HUES48 (cell line): ENCODE measurements around the gene ANGPTL1.
"Not testable (repeated sequence)": the region's sequence is repeated elsewhere in the genome, so short reads cannot be mapped to it uniquely, and the experiment has no call there.

Source experiments
- H3K27ac ChIP-seq: one replicate; pipeline ENCODE4 v1.7.0; 2013; ENCODE audit warnings: low read depth, low read length, inconsistent platforms
- H3K27me3 ChIP-seq: 2 replicates; pipeline ENCODE4 v1.6.1; 2013; ENCODE audit warnings: mild to moderate bottlenecking, low read length; ENCODE audit not compliant: control insufficient read depth, insufficient read depth
- H3K36me3 ChIP-seq: 2 replicates; pipeline ENCODE4 v1.6.1; 2013; ENCODE audit warnings: low read length; ENCODE audit not compliant: control insufficient read depth, insufficient read depth
- H3K4me1 ChIP-seq: 2 replicates; pipeline ENCODE4 v1.6.1; 2013; ENCODE audit warnings: mild to moderate bottlenecking, low read length; ENCODE audit not compliant: control insufficient read depth, insufficient read depth
- H3K4me3 ChIP-seq: 2 replicates; pipeline ENCODE4 v1.5.1; 2013; ENCODE audit warnings: mild to moderate bottlenecking, low read depth, low read length
- H3K9ac ChIP-seq: 2 replicates; pipeline ENCODE4 v1.6.1; 2013; ENCODE audit warnings: mild to moderate bottlenecking, low read depth, low read length, moderate library complexity
- H3K9me3 ChIP-seq: 2 replicates; pipeline ENCODE4 v1.6.1; 2013; ENCODE audit warnings: low read length; ENCODE audit not compliant: control insufficient read depth, insufficient read depth

ANGPTL1 gene

DNA sequence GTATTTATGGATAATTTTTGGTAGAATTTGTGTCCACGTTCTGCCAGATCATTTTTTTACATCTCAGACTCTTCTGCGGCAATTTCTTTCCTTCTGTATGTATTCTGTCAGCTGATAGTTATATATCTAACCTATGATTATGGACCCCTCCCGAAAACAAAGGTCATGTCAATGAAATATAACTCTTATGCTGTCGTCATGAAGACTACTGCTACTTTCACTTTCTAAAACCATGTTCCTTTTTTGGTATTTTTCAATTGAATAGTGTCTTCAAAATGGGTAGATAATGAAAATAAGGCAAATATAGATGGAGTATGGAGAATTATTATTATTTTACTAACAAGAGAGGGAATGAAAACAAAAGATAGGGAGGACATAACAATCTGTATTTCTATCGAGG lies 3.2 kb downstream of the ANGPTL1 start:
- no peak overlapping the region for H3K27ac ChIP-seq
- H3K9ac ChIP-seq, result no peak overlapping the region
- H3K27me3 ChIP-seq, result no peaks in the 10 kb centered on the region
- no peaks in the 10 kb centered on the region for H3K9me3 ChIP-seq
- H3K4me1 ChIP-seq, result peaks cover 35% of the 10 kb centered on the region
- no peaks in the 10 kb centered on the region for H3K36me3 ChIP-seq
- H3K4me3 ChIP-seq, result no peak overlapping the region

- Histone ChIP-seq H3K27me3 (no peaks in the 10 kb centered on the region), H3K36me3 (no peaks in the 10 kb centered on the region), H3K4me1 (peaks cover 11% of the 10 kb centered on the region), H3K9ac (no peak overlapping the region), H3K27ac (no peak overlapping the region), H3K4me3 (no peak overlapping the region), H3K9me3 (no peaks in the 10 kb centered on the region)
Measured at GRCh38 chr1:178864326-178864725, 6.6 kb downstream of the ANGPTL1 start.

DNA sequence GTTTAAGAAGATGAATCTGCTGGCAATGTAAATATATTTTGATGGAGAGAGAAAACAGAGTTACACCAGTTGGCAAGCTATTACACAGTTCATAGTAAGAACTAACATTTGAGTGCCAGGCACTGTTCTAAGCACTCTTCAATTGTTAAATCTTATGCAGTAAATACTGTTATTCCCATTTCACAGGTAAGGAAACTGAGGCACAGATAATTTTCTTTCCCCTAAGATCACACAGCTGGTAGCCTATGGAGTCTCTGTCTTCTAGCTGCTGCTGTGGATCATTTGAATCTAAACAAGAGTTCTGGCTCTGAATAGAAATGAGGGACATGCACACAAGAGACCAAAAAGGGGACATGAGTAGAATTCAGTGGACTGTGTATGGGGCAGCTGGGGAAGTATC lies 8.0 kb downstream of the ANGPTL1 start:
- no peak overlapping the region for H3K4me3 ChIP-seq
- H3K9me3 ChIP-seq, result no peaks in the 10 kb centered on the region
- no peaks in the 10 kb centered on the region for H3K27me3 ChIP-seq
- H3K27ac ChIP-seq, result no peak overlapping the region
- no peak overlapping the region for H3K9ac ChIP-seq
- H3K4me1 ChIP-seq, result no peaks in the 10 kb centered on the region; the same call in 1 of the 2 replicates
- H3K36me3 ChIP-seq, result no peaks in the 10 kb centered on the region

GRCh38 chr1:178862416-178862815 lies 8.5 kb downstream of the ANGPTL1 start:
- Histone ChIP-seq H3K9me3 (no peaks in the 10 kb centered on the region), H3K36me3 (no peaks in the 10 kb centered on the region), H3K27ac (no peak overlapping the region), H3K9ac (no peak overlapping the region), H3K4me1 (no peaks in the 10 kb centered on the region; the same call in 1 of the 2 replicates), H3K4me3 (no peak overlapping the region), H3K27me3 (no peaks in the 10 kb centered on the region)

GRCh38 chr1:178857126-178857525 lies 13.8 kb downstream of the ANGPTL1 start:
- Histone ChIP-seq H3K4me1 (no peaks in the 10 kb centered on the region), H3K4me3 (no peak overlapping the region), H3K36me3 (no peaks in the 10 kb centered on the region), H3K27ac (no peak overlapping the region), H3K27me3 (no peaks in the 10 kb centered on the region), H3K9ac (no peak overlapping the region), H3K9me3 (no peaks in the 10 kb centered on the region)

DNA sequence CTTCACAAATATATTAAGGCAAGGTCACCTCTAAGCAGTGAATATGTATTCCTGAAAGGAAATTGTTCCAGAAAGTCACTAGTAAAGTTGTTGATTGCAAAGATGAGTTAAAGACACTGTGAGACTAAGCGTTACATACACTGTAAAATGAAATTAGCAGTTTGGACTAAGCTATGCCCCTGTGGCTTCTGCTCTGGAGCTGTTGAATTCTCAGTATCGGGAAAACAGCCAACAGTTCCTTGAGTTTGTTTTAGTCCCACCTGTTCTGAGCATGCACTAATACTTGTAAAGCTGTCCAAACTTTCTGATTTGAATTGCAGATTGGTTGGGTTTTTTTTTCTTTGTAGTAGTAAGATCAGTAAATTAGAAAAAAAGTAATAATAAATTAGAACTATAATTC lies 21.0 kb downstream of the ANGPTL1 start:
- no peaks in the 10 kb centered on the region for H3K27me3 ChIP-seq

DNA sequence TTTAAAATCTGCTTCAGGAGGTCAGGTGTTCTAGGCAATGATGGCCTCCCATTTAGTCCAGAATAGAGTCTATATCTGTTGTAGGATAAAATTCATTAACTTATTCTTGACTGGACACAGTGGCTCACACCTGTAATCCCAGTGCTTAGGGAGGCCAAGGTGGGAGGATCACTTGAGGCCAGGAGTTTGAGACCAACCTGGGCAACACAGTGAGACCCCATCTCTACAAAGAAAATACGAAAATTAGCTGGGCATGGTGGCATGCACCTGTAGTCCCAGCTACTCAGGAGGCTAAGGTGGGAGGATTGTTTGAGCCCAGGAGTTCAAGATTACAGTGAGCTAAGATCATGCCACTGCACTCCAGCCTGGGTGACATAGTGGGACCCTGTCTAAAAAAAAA lies 23.0 kb downstream of the ANGPTL1 start:
- not testable (repeated sequence) for H3K36me3 ChIP-seq, H3K9me3 ChIP-seq, H3K9ac ChIP-seq, H3K4me3 ChIP-seq, H3K27ac ChIP-seq, H3K4me1 ChIP-seq, H3K27me3 ChIP-seq

More for the DNA sequence above, 21.0 kb downstream of the ANGPTL1 start:
- Histone ChIP-seq H3K4me3 (no peak overlapping the region), H3K9ac (no peak overlapping the region), H3K27ac (no peak overlapping the region), H3K9me3 (no peaks in the 10 kb centered on the region), H3K36me3 (no peaks in the 10 kb centered on the region), H3K4me1 (peaks cover 5% of the 10 kb centered on the region; the same call in 1 of the 2 replicates)

DNA sequence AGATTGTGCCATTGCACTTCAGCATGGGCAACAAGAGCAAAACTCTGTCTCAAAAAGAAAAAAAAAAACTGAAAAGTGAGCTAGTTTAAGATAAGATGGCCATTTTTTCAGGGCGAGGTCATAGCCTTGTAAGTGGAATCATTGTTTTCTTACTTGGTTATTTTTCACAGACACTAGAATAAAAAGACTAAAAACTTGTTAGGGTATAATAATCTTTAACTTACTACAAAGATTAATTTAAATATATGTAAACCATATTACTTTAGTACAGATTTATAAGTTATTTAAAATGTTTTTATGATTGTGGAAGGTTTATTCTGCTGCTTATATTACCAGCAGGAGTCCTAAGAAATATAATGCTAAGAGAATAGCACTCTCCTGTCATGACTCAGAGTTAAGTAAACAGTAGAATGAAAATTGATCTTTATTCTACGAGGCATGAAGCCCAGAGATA lies 23.5 kb downstream of the ANGPTL1 start:
- no peak overlapping the region for H3K27ac ChIP-seq
- H3K9ac ChIP-seq, result no peak overlapping the region
- no peaks in the 10 kb centered on the region for H3K9me3 ChIP-seq
- H3K4me1 ChIP-seq, result peaks cover 5% of the 10 kb centered on the region; the same call in 1 of the 2 replicates
- no peaks in the 10 kb centered on the region for H3K36me3 ChIP-seq
- no peak overlapping the region for H3K4me3 ChIP-seq
- no peaks in the 10 kb centered on the region for H3K27me3 ChIP-seq

DNA sequence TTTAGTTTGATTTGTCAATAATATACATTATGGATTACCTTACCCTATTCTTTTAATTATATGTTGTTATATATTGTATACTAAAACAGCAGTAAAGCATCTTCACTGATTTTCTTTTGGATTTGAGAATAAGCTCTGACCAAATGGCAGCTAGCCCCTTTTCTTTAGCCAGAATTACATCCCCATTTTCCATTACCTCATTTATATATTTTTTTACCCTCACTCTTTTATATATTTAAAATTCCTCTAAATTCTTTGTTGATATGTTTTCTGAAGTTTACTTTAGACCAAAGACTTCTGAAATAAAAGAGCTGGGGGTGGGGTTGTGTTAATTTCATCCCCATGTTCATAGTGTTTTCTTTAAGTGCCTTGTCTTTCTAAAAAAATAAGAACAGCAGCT lies 24.6 kb downstream of the ANGPTL1 start:
- Histone ChIP-seq H3K9me3 (no peaks in the 10 kb centered on the region), H3K4me3 (no peak overlapping the region), H3K27me3 (no peaks in the 10 kb centered on the region), H3K36me3 (no peaks in the 10 kb centered on the region), H3K27ac (no peak overlapping the region), H3K4me1 (peaks cover 4% of the 10 kb centered on the region; the same call in 1 of the 2 replicates), H3K9ac (no peak overlapping the region)

GRCh38 chr1:178844436-178844835 lies 26.4 kb downstream of the ANGPTL1 start:
- Histone ChIP-seq H3K4me3 (no peak overlapping the region), H3K4me1 (no peaks in the 10 kb centered on the region), H3K27me3 (no peaks in the 10 kb centered on the region), H3K9me3 (no peaks in the 10 kb centered on the region), H3K27ac (no peak overlapping the region), H3K9ac (no peak overlapping the region), H3K36me3 (no peaks in the 10 kb centered on the region)

DNA sequence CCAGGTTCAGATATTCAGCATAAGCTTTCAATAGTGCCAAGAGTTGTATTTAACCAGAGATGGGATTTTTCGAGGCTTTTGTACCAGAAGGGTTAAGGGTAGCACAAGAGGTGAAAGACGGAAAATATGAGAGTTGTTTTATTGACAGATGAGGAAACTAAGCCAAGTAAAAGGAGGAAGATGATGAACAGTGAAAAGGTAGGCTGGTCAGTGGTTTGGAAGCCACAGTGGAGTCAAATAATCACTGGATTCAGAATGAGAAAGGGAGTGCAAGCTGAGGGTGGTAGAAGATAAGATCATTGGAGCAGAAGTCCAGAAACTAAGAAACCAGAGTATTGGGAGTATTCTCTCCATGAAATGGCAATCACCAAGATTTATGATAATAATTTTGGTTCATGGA lies 45.7 kb downstream of the ANGPTL1 start:
- Histone ChIP-seq H3K27ac (no peak overlapping the region), H3K4me1 (no peaks in the 10 kb centered on the region), H3K9ac (no peak overlapping the region), H3K9me3 (peaks cover 7% of the 10 kb centered on the region; the same call in 1 of the 2 replicates), H3K4me3 (no peak overlapping the region), H3K27me3 (no peaks in the 10 kb centered on the region), H3K36me3 (no peaks in the 10 kb centered on the region)
